ENCODE data around the gene GPD1.
"Not testable (repeated sequence)": the region's sequence is repeated elsewhere in the genome, so short reads cannot be mapped to it uniquely, and the experiment has no call there.

The GPD1 gene

GRCh38 chr12:50142993-50143392 lies 39.2 kb downstream of the GPD1 start:
- DNase-seq (ENCODE audit: low read depth) = no peak
- TF ChIP-seq, protein P1, sequence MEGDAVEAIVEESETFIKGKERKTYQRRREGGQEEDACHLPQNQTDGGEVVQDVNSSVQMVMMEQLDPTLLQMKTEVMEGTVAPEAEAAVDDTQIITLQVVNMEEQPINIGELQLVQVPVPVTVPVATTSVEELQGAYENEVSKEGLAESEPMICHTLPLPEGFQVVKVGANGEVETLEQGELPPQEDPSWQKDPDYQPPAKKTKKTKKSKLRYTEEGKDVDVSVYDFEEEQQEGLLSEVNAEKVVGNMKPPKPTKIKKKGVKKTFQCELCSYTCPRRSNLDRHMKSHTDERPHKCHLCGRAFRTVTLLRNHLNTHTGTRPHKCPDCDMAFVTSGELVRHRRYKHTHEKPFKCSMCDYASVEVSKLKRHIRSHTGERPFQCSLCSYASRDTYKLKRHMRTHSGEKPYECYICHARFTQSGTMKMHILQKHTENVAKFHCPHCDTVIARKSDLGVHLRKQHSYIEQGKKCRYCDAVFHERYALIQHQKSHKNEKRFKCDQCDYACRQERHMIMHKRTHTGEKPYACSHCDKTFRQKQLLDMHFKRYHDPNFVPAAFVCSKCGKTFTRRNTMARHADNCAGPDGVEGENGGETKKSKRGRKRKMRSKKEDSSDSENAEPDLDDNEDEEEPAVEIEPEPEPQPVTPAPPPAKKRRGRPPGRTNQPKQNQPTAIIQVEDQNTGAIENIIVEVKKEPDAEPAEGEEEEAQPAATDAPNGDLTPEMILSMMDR (conservative IDR thresholded peaks at IDR 0.05; ENCODE audit: low read depth, low read length) = no peak
- H3K4me3 ChIP-seq (ENCODE audit: low read depth, low read length) = no peak overlapping the region

- H3K4me3 ChIP-seq (ENCODE audit: low read depth, low read length) = no peak overlapping the region
- DNase-seq (ENCODE audit: low read depth) = no peak
- TF ChIP-seq, protein P1 (conservative IDR thresholded peaks at IDR 0.05; ENCODE audit: low read depth, low read length) = no peak
These were observed 41.6 kb downstream of the GPD1 start for GRCh38 chr12:50145439-50145838.

DNA sequence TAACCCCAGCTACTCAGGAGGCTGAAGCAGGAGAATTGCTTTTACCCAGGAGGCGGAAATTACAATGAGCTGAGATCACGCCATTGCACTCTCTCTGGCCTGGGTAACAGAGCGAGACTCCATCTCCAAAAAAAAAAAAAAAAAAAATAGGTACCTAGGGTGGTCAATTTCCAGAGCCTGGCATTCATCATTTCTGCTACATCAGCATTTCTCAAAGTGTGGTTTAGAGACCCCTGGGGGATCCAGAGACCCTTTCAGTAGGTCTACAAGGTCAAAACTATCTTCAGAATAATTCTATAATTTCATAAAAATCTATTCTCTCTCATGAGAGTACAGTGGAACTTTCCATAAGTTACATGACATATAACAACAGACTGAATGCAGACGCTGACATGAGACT lies 43.5 kb downstream of the GPD1 start:
- TF ChIP-seq, protein P1 (conservative IDR thresholded peaks at IDR 0.05; ENCODE audit: low read depth, low read length) = no peak
- no peak for DNase-seq (ENCODE audit: low read depth)
- no peak overlapping the region for H3K4me3 ChIP-seq (ENCODE audit: low read depth, low read length)

DNA sequence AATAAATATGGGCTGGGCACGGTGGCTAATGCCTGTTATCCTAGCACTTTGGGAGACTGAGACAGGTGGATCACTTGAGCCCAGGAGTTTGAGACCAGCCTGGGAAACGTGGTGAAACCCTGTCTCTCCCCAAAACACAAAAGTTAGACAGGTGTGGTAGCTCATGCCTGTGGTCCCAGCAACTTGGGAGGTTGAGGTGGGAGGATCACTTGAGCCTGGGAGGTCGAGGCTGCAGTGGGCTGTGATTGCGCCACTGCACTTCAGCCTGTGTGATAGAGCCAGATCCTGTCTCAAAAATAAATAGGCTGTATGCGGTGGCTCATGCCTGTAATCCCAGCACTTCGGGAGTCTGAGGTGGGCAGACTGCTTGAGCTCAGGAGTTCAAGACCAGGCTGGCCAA lies 44.2 kb downstream of the GPD1 start:
- not testable (repeated sequence) for DNase-seq (ENCODE audit: low read depth); H3K4me3 ChIP-seq (ENCODE audit: low read depth, low read length)

DNA sequence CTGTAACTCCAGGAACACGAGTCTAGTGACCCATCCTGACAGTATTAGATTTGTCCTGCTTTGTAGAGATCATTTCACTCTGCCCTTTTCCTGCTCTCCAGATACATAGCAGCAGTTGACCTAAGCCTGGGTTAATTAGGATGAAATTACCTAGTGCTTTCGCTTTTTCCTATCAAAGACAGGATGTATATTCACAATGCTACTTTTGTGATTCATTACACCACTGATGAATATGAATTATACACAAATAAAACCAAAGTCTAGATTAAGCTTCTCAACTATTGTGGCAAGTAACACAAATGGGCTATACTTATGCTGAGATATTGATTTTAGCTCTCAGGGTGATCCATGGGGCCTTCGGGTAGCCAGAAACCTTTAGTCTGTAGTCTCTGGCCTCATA lies 45.5 kb downstream of the GPD1 start:
- H3K4me3 ChIP-seq (ENCODE audit: low read depth, low read length) = no peak overlapping the region
- TF ChIP-seq, protein P1 (conservative IDR thresholded peaks at IDR 0.05; ENCODE audit: low read depth, low read length) = no peak
- DNase-seq (ENCODE audit: low read depth) = no peak

DNA sequence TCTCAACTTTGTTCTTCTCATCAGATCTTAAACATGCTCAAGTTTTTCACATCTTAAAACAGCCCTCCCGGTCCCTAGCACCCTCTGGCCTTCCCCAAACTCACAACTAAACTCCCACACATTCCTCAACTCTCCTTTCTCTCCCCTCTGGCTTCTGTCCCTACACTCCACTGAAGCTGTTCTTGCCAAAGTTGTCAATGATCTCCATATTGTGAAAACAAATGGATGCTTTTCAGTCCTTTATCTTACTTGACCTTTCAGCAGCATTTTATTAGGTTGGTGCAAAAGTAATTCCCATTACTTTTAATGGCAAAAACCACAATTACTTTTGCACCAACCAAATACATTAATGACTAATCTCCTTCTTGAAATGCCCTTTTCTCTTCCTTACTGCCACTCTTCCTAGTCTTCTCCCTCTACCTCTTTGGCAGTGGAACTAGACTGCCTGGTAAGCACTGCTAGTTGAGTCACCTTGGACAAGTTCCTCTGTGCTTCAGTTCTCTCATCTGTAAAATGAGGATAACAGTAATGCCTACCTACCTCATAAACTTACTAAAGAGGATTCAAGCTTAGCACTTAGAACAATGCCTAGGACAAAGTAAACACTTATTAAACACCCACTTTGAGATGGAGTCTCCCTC lies 47.4 kb downstream of the GPD1 start:
- H3K4me3 ChIP-seq (ENCODE audit: low read depth, low read length) = no peak overlapping the region
- no peak for DNase-seq (ENCODE audit: low read depth)
- TF ChIP-seq, protein P1 (conservative IDR thresholded peaks at IDR 0.05; ENCODE audit: low read depth, low read length) = no peak

- DNase-seq (ENCODE audit: low read depth); H3K4me3 ChIP-seq (ENCODE audit: low read depth, low read length): not testable (repeated sequence)
These were observed 51.1 kb downstream of the GPD1 start for GRCh38 chr12:50154947-50155346.

GRCh38 chr12:50156641-50157040 lies 52.8 kb downstream of the GPD1 start:
- TF ChIP-seq, protein P1 (conservative IDR thresholded peaks at IDR 0.05; ENCODE audit: low read depth, low read length) = no peak
- no peak overlapping the region for H3K4me3 ChIP-seq (ENCODE audit: low read depth, low read length)
- DNase-seq (ENCODE audit: low read depth) = no peak
